Neural cell (in vitro differentiated cells): ENCODE data around the gene SYT15B.
"Not testable (repeated sequence)": the region's sequence is repeated elsewhere in the genome, so short reads cannot be mapped to it uniquely, and the experiment has no call there.

Experiments used
- EZH2 ChIP-seq: fragments of 200-600, 300-800 bp; shearing (Covaris generic), sonication (generic); IDR thresholded peaks from 2 replicates; pipeline ENCODE4 v1.6.1; 2014; ENCODE audit warnings: antibody characterized with exemption, low read length, borderline replicate concordance, mild to moderate bottlenecking; ENCODE audit not compliant: insufficient read depth, poor library complexity, severe bottlenecking
- MXI1 ChIP-seq: fragments of 450-650 bp; conservative IDR thresholded peaks from 2 replicates; pipeline ENCODE4 v1.6.1; 2014; ENCODE audit warnings: antibody characterized with exemption, mild to moderate bottlenecking; ENCODE audit not compliant: poor library complexity, severe bottlenecking
- POLR2AphosphoS5 ChIP-seq: IDR thresholded peaks from 2 replicates; pipeline ENCODE4 v1.6.1; 2012
- TAF1 ChIP-seq: IDR thresholded peaks from 2 replicates; pipeline ENCODE4 v1.6.1; 2012; ENCODE audit warnings: low read depth
- TF ChIP-seq, protein P1 (sequence below): fragments of 450-650 bp; IDR thresholded peaks from 2 replicates; pipeline ENCODE4 v1.5.1; 2014; ENCODE audit warnings: antibody characterized with exemption, mild to moderate bottlenecking, moderate library complexity; ENCODE audit not compliant: poor library complexity, severe bottlenecking

DNA sequence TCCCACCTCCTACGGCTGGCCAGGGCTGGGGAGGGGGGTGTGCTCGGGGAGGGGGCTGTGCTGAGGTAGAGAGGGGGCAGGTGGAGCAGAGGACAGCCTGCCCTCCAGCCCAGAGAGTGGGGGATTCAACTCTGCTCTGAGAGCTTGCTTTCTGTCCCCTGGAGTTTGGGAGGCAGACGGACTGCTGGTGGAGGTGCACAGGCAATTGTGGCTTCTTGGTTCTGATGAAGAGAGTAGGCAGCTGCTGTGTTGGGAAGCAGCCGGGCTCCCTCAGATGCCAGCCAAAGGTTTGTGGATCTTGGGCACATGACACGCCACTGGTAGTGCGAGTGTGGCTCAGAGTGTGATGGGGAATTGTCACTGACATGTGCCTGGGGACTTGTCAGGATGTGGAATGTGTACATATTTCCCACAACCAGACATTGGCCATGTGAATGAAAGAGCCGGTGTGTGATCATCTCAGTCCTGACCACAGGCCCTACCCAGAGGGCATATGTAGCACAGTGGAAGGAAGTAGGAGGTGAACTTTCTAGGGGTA, 5.3 kb upstream of the SYT15B start:
- TF ChIP-seq, protein P1, sequence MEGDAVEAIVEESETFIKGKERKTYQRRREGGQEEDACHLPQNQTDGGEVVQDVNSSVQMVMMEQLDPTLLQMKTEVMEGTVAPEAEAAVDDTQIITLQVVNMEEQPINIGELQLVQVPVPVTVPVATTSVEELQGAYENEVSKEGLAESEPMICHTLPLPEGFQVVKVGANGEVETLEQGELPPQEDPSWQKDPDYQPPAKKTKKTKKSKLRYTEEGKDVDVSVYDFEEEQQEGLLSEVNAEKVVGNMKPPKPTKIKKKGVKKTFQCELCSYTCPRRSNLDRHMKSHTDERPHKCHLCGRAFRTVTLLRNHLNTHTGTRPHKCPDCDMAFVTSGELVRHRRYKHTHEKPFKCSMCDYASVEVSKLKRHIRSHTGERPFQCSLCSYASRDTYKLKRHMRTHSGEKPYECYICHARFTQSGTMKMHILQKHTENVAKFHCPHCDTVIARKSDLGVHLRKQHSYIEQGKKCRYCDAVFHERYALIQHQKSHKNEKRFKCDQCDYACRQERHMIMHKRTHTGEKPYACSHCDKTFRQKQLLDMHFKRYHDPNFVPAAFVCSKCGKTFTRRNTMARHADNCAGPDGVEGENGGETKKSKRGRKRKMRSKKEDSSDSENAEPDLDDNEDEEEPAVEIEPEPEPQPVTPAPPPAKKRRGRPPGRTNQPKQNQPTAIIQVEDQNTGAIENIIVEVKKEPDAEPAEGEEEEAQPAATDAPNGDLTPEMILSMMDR: not testable (repeated sequence)
- TF ChIP-seq MXI1, EZH2, TAF1, POLR2AphosphoS5: not testable (repeated sequence)
